ENCODE measurements around the gene CCR7. TPM values are rescaled to one million over a fixed set of nuclear protein-coding genes. Genes with fewer than 3 reads are reported as not detected.

CCR7 gene
- total and polyA plus RNA-seq, 2 of the 4 experiments (the other 2 are of a cell fraction), result 0.14 to 0.36 TPM

- no peak for TF ChIP-seq RFX5 (IDR thresholded peaks at IDR 0.05; ENCODE audit: low read depth, low read length)
Measured at GRCh38 chr17:40606548-40607353, 41.5 kb upstream of the CCR7 start (continued).

DNA sequence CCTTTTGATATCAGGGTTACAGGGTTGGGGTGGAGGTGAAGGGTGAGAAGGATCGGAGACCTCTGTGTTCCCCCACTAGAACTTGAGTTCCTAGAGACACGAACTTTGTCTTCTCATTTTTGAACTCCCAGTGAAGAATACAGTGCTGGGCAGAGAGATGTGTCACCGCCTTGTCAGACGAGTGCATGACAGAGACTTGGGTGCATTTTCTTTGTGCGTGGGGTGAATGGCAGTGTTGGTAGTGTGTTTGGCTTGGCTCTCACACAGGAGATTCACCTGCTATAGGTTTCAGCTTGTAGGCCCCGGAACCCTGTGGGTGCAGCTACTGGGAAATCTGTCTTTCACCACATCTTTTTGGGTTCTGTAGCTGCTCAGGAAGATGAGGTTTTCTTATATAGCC lies 40.0 kb upstream of the CCR7 start:
- no peak overlapping the region for H3K23ac ChIP-seq (ENCODE audit: low read depth, low read length)
- no peak overlapping the region for H3K4ac ChIP-seq (ENCODE audit: low read depth, low read length)
- no peak overlapping the region for H3K9ac ChIP-seq (ENCODE audit: low read depth, low read length)
- ATAC-seq (ENCODE audit: low read depth), result no peak
- TF ChIP-seq, protein P1, sequence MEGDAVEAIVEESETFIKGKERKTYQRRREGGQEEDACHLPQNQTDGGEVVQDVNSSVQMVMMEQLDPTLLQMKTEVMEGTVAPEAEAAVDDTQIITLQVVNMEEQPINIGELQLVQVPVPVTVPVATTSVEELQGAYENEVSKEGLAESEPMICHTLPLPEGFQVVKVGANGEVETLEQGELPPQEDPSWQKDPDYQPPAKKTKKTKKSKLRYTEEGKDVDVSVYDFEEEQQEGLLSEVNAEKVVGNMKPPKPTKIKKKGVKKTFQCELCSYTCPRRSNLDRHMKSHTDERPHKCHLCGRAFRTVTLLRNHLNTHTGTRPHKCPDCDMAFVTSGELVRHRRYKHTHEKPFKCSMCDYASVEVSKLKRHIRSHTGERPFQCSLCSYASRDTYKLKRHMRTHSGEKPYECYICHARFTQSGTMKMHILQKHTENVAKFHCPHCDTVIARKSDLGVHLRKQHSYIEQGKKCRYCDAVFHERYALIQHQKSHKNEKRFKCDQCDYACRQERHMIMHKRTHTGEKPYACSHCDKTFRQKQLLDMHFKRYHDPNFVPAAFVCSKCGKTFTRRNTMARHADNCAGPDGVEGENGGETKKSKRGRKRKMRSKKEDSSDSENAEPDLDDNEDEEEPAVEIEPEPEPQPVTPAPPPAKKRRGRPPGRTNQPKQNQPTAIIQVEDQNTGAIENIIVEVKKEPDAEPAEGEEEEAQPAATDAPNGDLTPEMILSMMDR (conservative IDR thresholded peaks at IDR 0.05; ENCODE audit: low read depth, low read length), result no peak
- no peak for TF ChIP-seq CHD1 (IDR thresholded peaks at IDR 0.05; ENCODE audit: low read depth, low read length)
- TF ChIP-seq NFE2L2 (IDR thresholded peaks at IDR 0.05; ENCODE audit: low read depth, low read length), result no peak
- TF ChIP-seq RCOR1 (IDR thresholded peaks at IDR 0.05; ENCODE audit: insufficient replicate concordance, low read length), result no peak
- BruUV-seq (replicated peaks), result no TSS peak
- no peak overlapping the region for H4K8ac ChIP-seq (ENCODE audit: low read depth in 2 of 2, low read length in 2 of 2)
- ChIA-PET POLR2A (ENCODE audit: unreplicated experiment) (no interaction called here), CTCF (no interaction called here)
- no peak overlapping the region for H4K91ac ChIP-seq (ENCODE audit: insufficient read depth, low read depth, low read length)
- no peak overlapping the region for H3K4me2 ChIP-seq (ENCODE audit: low read depth, low read length)
- H3K36me3 ChIP-seq (ENCODE audit: control insufficient read depth, insufficient read depth, low read length), result no peaks in the 10 kb centered on the region
- no peak overlapping the region for H2BK120ac ChIP-seq (ENCODE audit: low read depth, low read length)
- H4K20me1 ChIP-seq (ENCODE audit: insufficient read depth, low read length), result no peaks in the 10 kb centered on the region
- H3K9me1 ChIP-seq (ENCODE audit: insufficient read depth, low read length), result no peaks in the 10 kb centered on the region
- peaks cover 36% of the 10 kb centered on the region for H3K27me3 ChIP-seq (ENCODE audit: control insufficient read depth, insufficient read depth, low read length)
- H3K18ac ChIP-seq (ENCODE audit: low read depth, low read length), result no peak overlapping the region
- in situ Hi-C loops (cut with MboI; ENCODE audit: low sequenced_read_pairs), result no loop called here
- no peak overlapping the region for H2BK15ac ChIP-seq (ENCODE audit: low read depth, low read length)
- H2BK20ac ChIP-seq (ENCODE audit: low read depth, low read length), result no peak overlapping the region
- H3K27ac ChIP-seq (ENCODE audit: insufficient read depth, low read length), result no peak overlapping the region
- dilution Hi-C loops (cut with HindIII; ENCODE audit: low sequenced_read_pairs, unreplicated experiment), result no loop called here
- intact Hi-C loops (cut with micrococcal nuclease), result no loop called here
- H3K4me1 ChIP-seq (ENCODE audit: control insufficient read depth, insufficient read depth, low read length), result no peaks in the 10 kb centered on the region; the same call in 1 of the 2 replicates
- no peak overlapping the region for H2AFZ ChIP-seq (replicated peaks; ENCODE audit: low read length, poor library complexity)
- H3K56ac ChIP-seq (ENCODE audit: extremely low read depth, insufficient read depth, low read length), result no peak overlapping the region
- H3K14ac ChIP-seq (replicated peaks; ENCODE audit: low read depth, low read length), result no peak overlapping the region
- no peak overlapping the region for H3K4me3 ChIP-seq (ENCODE audit: insufficient read depth, low read depth, low read length)
- no peaks in the 10 kb centered on the region for H3K9me3 ChIP-seq (ENCODE audit: control insufficient read depth, insufficient read depth, low read length)
- no peak overlapping the region for H4K5ac ChIP-seq (ENCODE audit: low read depth, low read length)
- no peak for DNase-seq
- WGBS, 2 experiments (ENCODE audit: extremely low coverage in 2 of 2, insufficient read length in 1 of 2), result 80% methylated on average over 1 of the region's 6 CpGs; no CpG with 5 or more reads in 1 of the 2 experiments
- H2BK5ac ChIP-seq (ENCODE audit: low read depth, low read length, poor library complexity, severe bottlenecking), result no peak overlapping the region
- H2AK5ac ChIP-seq (ENCODE audit: low read depth, low read length), result no peak overlapping the region
- no peaks in the 10 kb centered on the region for H3K79me1 ChIP-seq (ENCODE audit: low read depth in 1 of 2, low read length in 2 of 2)
- no peak overlapping the region for H2AK9ac ChIP-seq (replicated peaks; ENCODE audit: low read depth, low read length, poor library complexity)

Data from IMR-90 (cell line).